Erythroblast (primary cell): Measurements from ENCODE around the gene VAV3.

Experiments
- GATA1 ChIP-seq: IDR thresholded peaks from 2 replicates; pipeline ENCODE4 v1.6.1; 2011; ENCODE audit warnings: low read depth, mild to moderate bottlenecking, control low read depth, low read length, moderate library complexity
- POLR2A ChIP-seq: IDR thresholded peaks from 2 replicates; pipeline ENCODE4 v1.6.1; 2011; ENCODE audit warnings: mild to moderate bottlenecking, low read length

- TF ChIP-seq POLR2A: no peak
- TF ChIP-seq GATA1: no peak
These were observed 311.2 kb downstream of the VAV3 start for GRCh38 chr1:107653765-107654164.
